ENCODE results near the gene SIRPB2. TPM values are rescaled to one million over a fixed set of nuclear protein-coding genes. Genes with fewer than 3 reads are reported as not detected.

Gene SIRPB2
- total RNA-seq, 4 donors from 2014 or later: 4.7 to 8.1 (median 6.2) TPM

DNA sequence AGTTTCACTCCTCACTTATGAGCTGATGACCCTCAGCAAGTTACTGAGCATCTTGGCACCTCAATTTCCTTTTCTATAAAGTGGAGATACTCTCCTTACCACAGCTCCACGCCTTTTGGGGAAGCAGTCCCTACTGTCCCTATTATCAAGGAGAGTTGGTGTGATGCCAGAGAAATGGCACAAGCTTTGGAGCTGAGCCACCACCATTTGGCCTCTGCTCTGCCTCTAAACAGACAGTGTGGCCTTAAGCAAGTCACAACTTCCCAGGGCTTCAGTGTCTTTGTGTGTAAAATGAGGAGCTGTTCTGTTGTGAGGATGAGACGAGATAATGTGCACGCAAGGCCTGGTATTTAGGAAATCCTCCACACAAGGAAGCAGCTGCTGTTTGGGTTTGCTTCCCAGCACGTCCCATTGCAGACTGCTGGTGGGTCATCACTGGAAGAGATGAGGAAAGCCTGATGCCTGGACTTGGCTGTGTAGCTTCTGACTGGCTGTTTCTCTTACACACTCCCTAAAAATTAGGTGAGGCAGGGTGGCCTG lies 43.1 kb downstream of the SIRPB2 start:
- Histone ChIP-seq H3K27me3 (no peaks in the 10 kb centered on the region), H3K4me1 (no peaks in the 10 kb centered on the region), H3K4me3 (no peak overlapping the region), H3K36me3 (peaks cover 92 to 100% (median 98%) of the 10 kb centered on the region in 4 donors), H3K27ac (replicated peaks in 1 of 4) (no peak overlapping the region), H3K9me3 (peaks cover 0 to 9% (median 3%) of the 10 kb centered on the region in 4 donors)
- TF ChIP-seq, protein P1, sequence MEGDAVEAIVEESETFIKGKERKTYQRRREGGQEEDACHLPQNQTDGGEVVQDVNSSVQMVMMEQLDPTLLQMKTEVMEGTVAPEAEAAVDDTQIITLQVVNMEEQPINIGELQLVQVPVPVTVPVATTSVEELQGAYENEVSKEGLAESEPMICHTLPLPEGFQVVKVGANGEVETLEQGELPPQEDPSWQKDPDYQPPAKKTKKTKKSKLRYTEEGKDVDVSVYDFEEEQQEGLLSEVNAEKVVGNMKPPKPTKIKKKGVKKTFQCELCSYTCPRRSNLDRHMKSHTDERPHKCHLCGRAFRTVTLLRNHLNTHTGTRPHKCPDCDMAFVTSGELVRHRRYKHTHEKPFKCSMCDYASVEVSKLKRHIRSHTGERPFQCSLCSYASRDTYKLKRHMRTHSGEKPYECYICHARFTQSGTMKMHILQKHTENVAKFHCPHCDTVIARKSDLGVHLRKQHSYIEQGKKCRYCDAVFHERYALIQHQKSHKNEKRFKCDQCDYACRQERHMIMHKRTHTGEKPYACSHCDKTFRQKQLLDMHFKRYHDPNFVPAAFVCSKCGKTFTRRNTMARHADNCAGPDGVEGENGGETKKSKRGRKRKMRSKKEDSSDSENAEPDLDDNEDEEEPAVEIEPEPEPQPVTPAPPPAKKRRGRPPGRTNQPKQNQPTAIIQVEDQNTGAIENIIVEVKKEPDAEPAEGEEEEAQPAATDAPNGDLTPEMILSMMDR (IDR thresholded peaks at IDR 0.05): no peak
- TF ChIP-seq POLR2A (IDR thresholded peaks at IDR 0.05; ENCODE audit: low read depth): no peak
- no peak for TF ChIP-seq POLR2AphosphoS5 (IDR thresholded peaks at IDR 0.05)
- no peak for TF ChIP-seq EP300 (IDR thresholded peaks at IDR 0.05)
- DNase-seq (ENCODE audit: extremely low spot score): no peak
- WGBS: 86% methylated on average over 4 of the region's 4 CpGs
- intact Hi-C loops (cut with DNase I): no loop called here

DNA sequence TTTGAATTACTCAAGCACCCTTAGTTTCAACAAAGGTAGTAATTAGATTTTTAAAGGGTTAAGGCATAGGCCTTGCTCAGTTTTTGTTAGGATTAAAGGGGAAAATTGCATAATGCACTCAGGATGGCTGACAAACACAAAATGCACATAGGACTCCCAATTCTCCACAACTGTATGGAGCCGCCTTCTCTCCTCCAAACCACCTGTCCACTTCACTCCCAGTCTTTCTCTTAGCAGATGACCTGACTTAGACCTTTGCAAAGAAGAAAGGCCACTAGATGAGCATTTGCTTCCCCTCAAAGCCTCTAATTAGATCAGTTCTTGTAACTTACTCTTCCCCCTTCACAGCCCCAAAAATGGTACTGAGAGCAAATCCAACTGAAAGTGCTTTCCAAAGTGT lies 44.7 kb downstream of the SIRPB2 start:
- WGBS: 95% methylated on average over 1 of the region's 1 CpG
- Histone ChIP-seq H3K27me3 (no peaks in the 10 kb centered on the region), H3K4me3 (no peak overlapping the region), H3K36me3 (peaks cover 85 to 100% (median 98%) of the 10 kb centered on the region in 4 donors), H3K4me1 (no peaks in the 10 kb centered on the region), H3K9me3 (peaks cover 0 to 9% (median 3%) of the 10 kb centered on the region in 4 donors), H3K27ac (replicated peaks in 1 of 4) (no peak overlapping the region)
- DNase-seq (ENCODE audit: extremely low spot score): no peak
- intact Hi-C loops (cut with DNase I): no loop called here
- no peak for TF ChIP-seq EP300 (IDR thresholded peaks at IDR 0.05)
- TF ChIP-seq POLR2AphosphoS5 (IDR thresholded peaks at IDR 0.05): no peak
- TF ChIP-seq, protein P1 (IDR thresholded peaks at IDR 0.05): no peak
- TF ChIP-seq POLR2A (IDR thresholded peaks at IDR 0.05; ENCODE audit: low read depth): no peak

DNA sequence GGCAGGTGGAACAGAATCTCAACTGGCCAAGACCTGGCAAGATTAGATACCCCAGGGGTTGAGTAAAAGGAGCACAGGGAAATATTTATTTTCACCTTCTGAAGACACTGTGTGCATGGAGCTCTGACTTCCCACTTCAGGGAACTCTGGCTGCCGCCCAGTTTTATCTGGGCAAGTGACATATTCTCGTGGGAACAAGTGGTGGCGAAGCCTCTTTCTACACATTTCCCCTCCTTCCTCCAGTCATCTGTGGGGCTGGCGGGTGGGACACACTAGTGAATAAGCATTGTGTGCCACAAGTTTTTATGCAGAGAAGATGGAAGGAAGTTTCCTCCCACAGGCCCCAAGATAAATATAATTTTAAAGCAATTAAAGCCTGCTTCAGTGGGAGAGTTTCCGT lies 48.1 kb downstream of the SIRPB2 start:
- Histone ChIP-seq H3K9me3 (no peaks in the 10 kb centered on the region), H3K27me3 (no peaks in the 10 kb centered on the region), H3K4me1 (no peaks in the 10 kb centered on the region), H3K4me3 (no peak overlapping the region), H3K27ac (replicated peaks in 1 of 4) (no peak overlapping the region), H3K36me3 (peaks cover 54 to 93% (median 89%) of the 10 kb centered on the region in 4 donors)
- TF ChIP-seq EP300 (IDR thresholded peaks at IDR 0.05): no peak
- WGBS: 72% methylated on average over 5 of the region's 5 CpGs
- intact Hi-C loops (cut with DNase I): no loop called here
- no peak for DNase-seq (ENCODE audit: extremely low spot score)

DNA sequence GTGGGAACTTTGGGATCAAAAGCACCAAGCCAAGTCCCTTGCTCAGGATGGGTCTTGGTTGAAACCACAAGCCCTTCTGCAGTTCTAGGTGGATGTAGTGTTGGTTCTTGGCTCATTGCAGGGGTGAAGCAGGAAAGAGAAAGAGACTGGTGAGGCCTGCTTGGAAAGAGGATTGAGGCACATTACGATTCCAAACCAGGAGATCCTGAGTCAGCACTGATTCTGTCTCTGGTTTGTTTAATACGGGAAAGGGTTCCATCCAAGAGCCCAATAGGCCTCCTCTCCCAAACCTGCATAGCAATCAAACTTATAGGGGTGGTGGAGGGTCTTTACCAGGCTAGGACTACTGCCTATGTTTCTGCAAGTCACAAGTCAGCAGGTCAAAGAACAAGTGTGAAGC lies 48.9 kb downstream of the SIRPB2 start:
- H3K4me3 ChIP-seq: no peak overlapping the region
- H3K4me1 ChIP-seq: no peaks in the 10 kb centered on the region
- H3K36me3 ChIP-seq: peaks cover 51 to 85% (median 81%) of the 10 kb centered on the region in 4 donors
- TF ChIP-seq EP300 (IDR thresholded peaks at IDR 0.05) (no peak), POLR2A (IDR thresholded peaks at IDR 0.05; ENCODE audit: low read depth) (no peak), POLR2AphosphoS5 (IDR thresholded peaks at IDR 0.05) (no peak)
- TF ChIP-seq, protein P1 (IDR thresholded peaks at IDR 0.05): no peak
- no peaks in the 10 kb centered on the region for H3K27me3 ChIP-seq
- no peak overlapping the region for H3K27ac ChIP-seq (replicated peaks in 1 of 4)
- intact Hi-C loops (cut with DNase I): no loop called here
- no peaks in the 10 kb centered on the region for H3K9me3 ChIP-seq
- no peak for DNase-seq (ENCODE audit: extremely low spot score)
- 90% methylated on average over 2 of the region's 2 CpGs for WGBS

DNA sequence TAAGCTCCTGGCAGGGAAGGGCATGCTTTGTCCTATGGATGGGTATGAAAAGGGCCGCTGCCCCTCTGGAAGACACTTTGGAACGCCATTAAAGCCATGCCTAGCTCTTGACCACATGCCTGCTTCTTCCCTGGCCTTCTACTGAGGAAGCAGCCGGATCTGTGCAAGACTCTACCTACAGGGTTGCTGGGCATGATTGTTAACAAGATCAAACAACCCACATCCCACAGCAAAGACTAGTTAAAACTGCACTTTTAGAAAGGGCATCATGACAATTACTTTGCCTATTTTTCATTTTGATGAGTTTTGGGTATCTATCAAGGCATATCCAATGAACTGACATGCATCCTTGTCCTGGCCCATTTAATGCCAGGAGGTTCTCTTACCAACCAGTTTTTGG lies 50.1 kb downstream of the SIRPB2 start:
- WGBS: 60% methylated on average over 3 of the region's 3 CpGs
- no peak for TF ChIP-seq EP300 (IDR thresholded peaks at IDR 0.05)
- no peak for TF ChIP-seq POLR2AphosphoS5 (IDR thresholded peaks at IDR 0.05)
- TF ChIP-seq, protein P1 (IDR thresholded peaks at IDR 0.05): no peak
- no peak for TF ChIP-seq POLR2A (IDR thresholded peaks at IDR 0.05; ENCODE audit: low read depth)
- Histone ChIP-seq H3K27ac (replicated peaks in 1 of 4) (no peak overlapping the region), H3K27me3 (no peaks in the 10 kb centered on the region), H3K36me3 (peaks cover 41 to 73% (median 69%) of the 10 kb centered on the region in 4 donors), H3K9me3 (no peaks in the 10 kb centered on the region), H3K4me3 (no peak overlapping the region), H3K4me1 (no peaks in the 10 kb centered on the region)
- DNase-seq (ENCODE audit: extremely low spot score): no peak
- intact Hi-C loops (cut with DNase I): no loop called here
